Posterior cingulate gyrus (tissue), 11 donors: Measurements from ENCODE around the gene RARS1.

Experiments
- DNase-seq, 10 donors: peaks; one replicate each; pipeline versions ENCODE4 v3.0.0 to v3.0.0-alpha.2; 2020 to 2021; ENCODE audit warnings: mixed read lengths in 3 of 10
- intact Hi-C: fragments of 100-400 bp; cut with DNase I; formaldehyde crosslinking; loops from one replicate; pipeline ENCODE4 v1.15.1; 2023

The RARS1 gene

DNA sequence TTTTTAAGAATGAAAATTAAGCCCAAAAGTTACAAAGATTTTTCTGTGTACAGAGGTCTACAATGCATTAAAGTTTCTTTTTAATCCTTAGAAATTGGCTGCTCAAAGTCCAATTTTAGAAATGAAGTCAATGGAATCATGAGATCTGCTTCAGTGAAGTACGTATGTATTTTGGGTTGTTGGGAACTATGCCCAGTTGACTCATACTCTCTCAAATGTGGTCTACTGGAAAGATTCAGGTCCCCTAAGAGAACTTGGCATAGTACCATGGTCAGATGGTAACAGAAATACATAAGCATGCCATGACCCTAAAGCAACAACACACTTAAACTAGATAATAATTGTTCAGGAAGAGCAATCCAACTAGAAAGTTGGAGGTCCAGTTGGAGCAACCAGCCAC, 65.9 kb downstream of the RARS1 start:
- no peak for DNase-seq
- intact Hi-C loops: no loop called here

DNA sequence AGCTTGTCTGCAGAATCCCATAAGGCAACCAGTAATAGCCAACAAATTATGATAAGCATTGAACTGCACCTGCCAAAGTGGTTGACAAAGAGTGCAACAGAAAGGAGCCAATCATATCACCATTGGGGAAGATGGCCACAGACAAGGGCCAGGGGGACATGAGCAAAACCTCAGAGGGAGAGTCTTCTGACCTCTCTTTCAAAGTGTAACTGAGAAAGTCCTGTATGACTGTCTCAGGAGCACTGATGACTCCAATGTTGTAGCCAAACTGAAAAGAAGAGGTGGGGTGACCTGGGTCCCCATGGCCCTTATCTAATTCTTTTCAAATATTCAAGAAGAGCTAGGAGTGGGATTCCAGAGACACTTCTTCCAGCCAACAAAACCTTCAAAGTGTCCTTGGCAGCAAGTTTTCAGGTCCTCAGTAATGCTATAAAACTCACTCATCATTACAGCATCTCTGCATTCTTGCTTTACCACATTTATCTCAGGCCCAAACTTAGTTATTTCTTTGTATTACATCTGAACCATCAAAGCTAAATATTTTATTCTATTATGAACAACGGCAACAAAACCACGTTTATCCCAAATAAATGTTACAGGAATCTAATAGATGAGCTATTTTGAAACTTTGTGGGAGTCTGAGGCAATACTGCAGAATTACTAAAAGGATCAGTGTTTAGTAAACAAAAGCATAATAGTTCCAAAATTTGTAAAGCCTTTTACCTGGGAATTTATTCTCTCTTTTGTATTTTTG, 67.3 kb downstream of the RARS1 start:
- DNase-seq: no peak
- intact Hi-C loops: no loop called here

DNA sequence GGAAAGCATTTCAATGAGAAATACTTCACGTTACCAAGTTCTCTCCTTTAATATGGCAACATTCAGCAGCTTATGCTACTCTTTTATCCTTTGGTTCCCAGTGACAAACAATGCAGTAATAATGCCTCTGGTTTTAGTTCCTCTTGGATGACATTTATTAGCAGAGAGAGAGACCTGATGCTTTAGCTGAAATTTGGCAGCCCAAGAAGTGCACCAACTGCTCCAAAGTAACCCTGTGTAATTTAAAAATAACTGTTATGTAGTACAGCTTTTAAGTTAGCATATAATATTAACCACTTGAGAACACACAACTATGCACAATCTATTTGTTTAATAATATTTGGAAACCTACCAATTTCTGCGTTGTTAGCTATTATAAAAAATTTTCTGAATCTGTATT, 71.1 kb downstream of the RARS1 start:
- no peak for DNase-seq
- intact Hi-C loops: no loop called here

DNA sequence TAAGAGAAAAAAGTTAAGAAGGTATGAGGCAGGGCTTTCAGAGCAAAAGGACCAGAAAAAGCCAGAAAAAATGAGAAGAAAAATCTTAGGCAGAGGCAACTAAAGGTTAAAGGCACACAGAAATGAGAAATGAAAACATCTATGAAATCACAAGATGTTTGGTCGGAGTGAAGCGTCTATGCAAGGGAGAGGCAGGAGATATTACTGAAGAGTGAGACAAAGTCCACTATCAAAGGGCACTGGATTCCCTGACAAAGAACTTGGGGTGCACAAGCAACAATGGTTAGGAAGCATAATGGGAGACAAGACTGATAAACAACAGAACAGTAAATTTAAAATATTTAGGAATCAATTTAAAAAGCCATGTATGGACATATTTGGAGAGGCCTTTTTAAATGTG, 76.0 kb downstream of the RARS1 start:
- intact Hi-C loops: no loop called here
- no peak for DNase-seq

DNA sequence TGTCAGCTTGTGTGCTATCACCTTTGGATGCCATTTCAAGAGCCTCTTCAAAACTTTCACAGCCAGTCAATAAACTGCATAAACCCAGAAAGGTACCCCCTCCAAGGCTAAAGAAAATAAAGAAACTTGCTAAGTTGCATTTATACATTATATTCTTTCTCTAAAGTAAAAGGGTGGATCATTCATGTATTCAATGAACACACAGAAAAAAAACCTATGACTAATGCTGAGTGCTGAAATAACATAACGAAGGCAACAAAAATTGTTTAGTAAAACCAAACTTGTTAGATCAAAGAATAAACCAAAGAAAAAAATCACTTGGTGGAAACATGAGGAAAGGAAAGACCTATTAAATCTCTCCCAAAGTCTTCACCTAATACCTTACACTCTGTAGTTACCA, 77.7 kb downstream of the RARS1 start:
- intact Hi-C loops: no loop called here
- no peak for DNase-seq

DNA sequence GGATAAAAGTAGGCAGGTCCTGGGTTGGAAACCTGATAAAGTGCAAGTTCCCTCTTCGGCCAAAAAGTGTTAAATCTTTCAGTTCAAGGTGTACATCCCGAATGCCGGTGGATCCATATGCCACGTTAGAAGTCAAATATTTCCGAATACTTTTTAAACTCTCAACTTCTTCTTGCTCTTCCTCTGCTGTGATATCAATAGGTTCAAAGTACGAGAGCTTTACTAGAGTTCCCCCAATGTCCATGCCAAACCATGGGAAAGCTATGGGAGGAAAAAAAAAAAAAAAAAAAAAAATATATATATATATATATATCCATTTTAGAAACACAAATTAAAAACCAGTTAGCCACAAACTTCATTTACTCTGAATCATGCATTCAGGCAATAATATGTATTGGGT, 82.5 kb downstream of the RARS1 start:
- intact Hi-C loops: no loop called here
- DNase-seq: no peak
